HG02763 (cell line): ENCODE data around the gene MOCOS.

Experiments
- ATAC-seq: cut with Tn5 transposase; IDR thresholded peaks from one replicate; pipeline ENCODE4 v1.9.1; 2021; ENCODE audit warnings: mild to moderate bottlenecking, moderate library complexity; ENCODE audit not compliant: unreplicated experiment

The MOCOS gene

GRCh38 chr18:36269157-36269556 is 81.9 kb downstream of the MOCOS start:
- no peak for ATAC-seq

GRCh38 chr18:36271153-36271552 is 83.9 kb downstream of the MOCOS start:
- ATAC-seq, result no peak

DNA sequence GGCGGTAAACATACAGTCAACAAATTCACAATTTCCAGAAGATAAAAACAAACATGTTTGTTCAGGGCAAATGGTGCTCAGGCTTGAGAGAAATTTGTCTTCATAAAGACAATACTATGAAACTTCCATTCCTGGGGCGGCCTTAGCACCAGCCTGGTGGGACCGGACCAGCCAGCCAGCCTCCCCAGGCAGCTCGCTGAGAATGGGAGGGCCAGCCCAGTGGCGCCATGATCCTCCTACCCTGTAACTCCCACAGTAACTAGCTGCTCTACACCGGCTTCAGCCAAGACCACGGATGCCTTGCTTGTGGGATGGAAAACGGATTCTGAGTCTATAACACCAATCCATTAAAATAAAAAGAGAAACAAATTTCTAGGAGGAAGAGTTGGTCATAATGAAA is 86.0 kb downstream of the MOCOS start:
- ATAC-seq, result no peak

DNA sequence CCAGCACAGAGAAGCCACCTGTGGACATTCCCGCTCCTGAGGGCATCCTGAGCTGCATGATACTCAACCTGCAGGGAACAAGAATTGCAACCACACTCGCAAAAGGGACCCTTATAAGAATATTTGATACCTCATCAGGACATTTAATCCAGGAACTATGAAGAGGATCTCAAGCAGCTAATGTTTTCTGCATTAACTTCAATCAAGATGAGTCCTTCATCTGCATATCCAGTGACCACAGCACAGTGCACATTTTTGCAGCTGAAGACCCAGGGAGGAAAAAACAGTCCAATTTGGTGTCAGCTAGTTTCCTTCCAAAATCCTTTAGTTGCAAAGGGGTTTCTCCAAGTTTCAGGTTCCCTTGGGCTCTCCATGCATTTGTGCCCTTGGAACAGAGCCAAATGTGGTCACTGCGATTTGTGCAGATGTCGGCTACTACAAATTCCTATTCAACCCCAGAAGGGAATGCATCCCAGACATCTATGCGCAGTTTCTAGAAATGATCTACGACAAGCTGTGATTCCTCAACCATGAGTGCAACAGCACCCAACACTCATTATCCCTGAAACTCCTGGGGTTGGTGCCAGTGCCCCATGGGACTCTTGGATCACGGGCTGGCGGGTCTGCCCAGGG is 86.9 kb downstream of the MOCOS start:
- ATAC-seq, result no peak

DNA sequence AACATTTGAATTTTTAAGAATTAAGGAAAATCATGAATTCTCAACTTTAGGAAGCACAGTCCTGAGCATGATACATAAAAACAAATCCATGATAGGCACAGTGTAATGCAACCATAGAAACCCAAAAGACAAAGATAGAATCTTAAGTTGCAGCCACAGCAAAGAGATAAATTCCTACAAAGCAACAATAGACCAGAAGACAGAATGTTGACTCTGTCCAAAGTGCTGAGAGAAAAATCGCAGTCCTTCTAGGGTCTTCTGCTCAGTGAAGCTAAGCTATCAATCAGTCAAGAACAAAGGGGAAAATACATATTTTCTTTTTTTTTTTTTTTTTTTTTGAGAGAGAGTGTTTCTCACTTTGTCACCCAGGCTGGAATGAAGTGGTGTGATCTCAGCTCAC is 88.3 kb downstream of the MOCOS start:
- ATAC-seq, result no peak

- no peak for ATAC-seq
Observed at GRCh38 chr18:36279001-36279400, 91.7 kb downstream of the MOCOS start.

DNA sequence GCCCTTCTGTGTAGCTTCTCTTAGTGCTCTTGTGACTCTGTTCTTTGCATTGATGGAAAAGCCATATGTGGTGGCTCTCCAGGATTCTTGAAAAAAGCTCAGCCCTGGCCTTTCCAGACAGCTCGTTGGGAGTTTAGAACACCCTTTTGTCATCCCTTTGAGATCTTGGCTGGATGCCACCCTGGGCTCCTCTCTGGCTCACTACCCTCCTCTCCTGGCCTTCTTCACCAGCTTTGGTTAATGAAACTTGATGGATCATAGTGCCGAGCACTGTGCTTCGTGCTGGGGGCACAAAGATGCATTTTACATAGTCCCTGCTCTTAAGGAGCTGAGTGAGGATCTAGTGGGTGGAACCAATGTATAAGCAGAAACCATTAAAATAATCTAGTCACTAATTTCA is 94.6 kb downstream of the MOCOS start:
- no peak for ATAC-seq

DNA sequence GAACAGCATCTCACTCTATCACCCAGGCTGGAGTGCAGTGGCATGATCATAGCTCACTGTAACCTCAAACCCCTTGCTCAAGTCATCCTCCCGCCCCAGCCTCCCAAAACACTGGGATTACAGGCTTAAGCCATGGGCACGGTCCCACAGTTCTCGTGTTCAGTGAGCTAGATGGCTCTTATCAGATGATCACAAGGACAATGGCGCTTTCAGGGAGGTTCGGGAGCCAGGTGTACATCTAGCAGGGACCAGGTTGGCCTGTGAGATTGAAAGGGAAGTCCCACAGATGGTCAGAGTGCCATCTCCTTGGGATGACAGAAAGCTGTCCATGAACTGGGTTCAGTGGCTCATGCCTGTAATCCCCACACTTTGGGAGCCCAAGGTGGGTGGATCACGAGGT is 96.2 kb downstream of the MOCOS start:
- no peak for ATAC-seq

GRCh38 chr18:36284268-36284667 is 97.0 kb downstream of the MOCOS start:
- ATAC-seq, result no peak

DNA sequence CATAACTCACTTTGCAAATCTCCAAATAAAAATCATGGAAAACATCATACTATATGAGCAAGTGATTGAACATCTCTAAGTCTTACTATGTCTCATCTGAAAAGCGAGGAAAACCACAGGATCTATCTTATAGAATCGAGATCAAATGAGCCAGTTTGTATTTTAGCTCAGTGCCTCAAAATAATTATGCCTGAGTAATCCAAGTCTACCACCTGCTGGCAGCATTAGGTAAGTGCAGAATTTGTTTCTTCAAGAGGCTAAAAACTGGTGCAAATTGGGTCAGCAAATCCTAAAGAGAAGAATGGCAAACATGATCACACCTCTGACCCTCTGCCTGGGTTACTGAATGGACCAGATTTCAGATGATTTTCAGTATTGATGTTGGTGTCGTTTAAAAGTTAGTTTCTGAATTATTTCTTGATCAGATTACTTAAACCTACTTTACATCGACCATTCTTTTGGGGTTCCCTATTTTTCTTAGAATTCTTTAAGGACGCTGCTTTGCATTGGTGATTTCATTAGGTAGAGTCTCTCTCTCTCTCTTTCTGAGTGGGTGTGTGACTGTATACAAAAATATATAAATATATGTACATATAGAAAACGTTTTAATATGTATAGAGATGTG is 97.5 kb downstream of the MOCOS start:
- no peak for ATAC-seq

DNA sequence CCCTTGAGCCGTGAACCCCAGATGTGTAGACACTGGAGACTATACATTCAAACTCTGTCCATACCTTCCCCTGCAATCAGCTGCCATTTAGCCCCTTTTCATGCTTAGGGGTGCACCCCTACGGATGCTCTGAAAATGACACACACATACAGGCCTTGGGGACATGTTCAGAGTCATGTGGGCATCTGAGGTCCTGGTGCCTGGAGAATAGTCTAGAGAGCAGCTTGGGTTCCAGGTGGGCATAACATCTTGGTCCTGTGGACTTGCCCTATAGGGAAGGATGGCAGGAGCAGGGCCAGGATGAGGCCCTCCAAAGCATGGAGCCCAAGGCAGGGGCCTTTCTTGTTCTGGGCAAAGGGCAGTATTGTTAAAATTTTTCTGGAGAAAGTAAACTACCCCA is 100.4 kb downstream of the MOCOS start:
- no peak for ATAC-seq

DNA sequence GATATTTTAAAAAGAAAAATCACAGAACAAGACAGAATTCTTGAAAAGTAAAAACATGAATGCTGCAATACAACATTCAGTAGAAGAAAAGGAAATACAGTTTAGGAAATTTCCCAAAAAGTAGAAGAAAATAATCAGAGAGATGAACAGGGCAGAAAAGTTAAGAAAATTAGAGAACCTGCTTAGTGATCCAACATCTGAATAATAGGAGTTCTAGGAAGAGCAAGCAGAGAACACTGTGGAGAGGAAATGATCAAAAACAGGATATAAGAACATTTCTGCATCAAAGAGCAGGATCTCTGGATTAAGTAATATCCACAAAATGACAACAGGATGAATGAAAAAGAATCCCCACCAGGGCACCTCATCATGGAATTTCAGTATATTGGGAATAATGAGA is 101.4 kb downstream of the MOCOS start:
- ATAC-seq, result no peak

DNA sequence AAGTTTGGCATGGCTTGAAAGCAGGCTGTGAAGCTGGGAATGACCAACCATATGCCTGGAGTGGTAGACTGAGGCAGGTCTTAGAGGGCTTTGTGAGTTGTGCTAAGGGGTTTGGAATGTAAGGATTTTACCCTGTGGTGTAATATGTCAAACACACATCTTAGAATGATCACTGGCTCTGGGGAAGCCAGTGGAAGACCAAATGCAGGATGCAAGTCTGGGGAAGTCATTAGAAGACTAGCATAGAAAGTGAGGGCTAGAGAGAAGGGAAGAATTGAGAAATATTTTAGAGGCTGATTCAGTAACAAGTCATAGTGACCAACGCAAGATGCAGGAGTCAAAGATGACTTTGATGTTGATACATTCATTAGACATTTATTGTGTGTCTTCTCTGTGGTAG is 106.7 kb downstream of the MOCOS start:
- no peak for ATAC-seq

- ATAC-seq, result no peak
Observed at GRCh38 chr18:36295214-36295613, 107.9 kb downstream of the MOCOS start.

GRCh38 chr18:36295880-36296301 is 108.6 kb downstream of the MOCOS start:
- ATAC-seq, result no peak

- peak; percentile 11 for ATAC-seq
Observed at GRCh38 chr18:36296650-36297416, 109.5 kb downstream of the MOCOS start.

GRCh38 chr18:36297417-36298125 is 110.3 kb downstream of the MOCOS start, which contains the start of gene FHOD3:
Gene FHOD3 (plus strand): TSS chr18:36297713. CDS start chr18:36297836, 123 bp downstream.
- peak; percentile 56 for ATAC-seq

DNA sequence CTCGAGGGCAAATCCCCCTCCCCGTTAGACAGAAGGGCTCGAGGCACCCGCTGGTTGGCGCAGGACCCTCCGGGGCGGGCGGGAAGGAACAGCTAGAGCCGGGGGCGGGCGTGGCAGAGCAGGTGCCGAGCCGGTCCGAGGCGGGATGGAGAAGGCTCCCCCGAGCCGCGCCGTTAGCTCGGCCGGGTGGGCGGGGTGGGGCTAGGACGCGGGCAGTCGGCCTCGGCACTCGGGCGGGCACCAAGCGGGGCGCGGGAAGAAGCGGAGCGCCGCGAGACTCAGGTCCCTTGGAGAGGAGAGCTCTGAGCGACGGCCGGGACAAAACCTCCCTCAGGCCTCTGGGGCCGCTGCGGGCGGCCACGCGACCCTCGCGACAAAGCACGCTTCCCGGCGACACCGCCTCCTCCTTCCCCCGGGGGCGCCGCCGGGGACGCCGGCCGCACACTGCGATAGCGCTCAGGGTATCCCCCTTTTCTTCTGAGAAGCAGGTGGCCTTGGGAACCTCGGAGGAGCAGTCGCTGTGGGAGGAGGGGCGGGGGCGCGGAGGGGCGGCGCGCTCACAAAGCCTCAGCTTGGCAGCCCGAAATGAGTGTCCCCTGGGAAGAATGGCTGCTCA is 110.9 kb downstream of the MOCOS start:
- no peak for ATAC-seq

DNA sequence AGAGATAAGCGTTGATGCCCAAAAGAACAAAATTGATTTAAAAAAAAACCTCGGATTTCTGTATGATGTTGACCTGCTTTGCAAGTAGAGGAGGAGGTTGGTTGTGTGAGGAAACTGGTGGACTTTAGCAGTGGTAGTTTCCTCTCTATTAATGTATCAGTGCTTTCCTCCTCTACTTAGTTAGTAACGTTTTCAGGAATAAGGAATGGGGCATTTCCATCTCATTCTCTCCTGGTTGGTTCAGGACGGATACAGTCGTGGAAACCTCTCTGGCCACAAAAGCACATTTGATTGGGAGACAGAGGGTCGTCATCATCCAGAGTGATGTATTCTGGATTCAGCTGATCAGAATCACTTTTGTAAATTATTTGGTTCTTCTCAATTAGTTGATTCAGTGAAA is 111.7 kb downstream of the MOCOS start:
- no peak for ATAC-seq

- ATAC-seq, result no peak
Observed at GRCh38 chr18:36300211-36300610, 112.9 kb downstream of the MOCOS start.

DNA sequence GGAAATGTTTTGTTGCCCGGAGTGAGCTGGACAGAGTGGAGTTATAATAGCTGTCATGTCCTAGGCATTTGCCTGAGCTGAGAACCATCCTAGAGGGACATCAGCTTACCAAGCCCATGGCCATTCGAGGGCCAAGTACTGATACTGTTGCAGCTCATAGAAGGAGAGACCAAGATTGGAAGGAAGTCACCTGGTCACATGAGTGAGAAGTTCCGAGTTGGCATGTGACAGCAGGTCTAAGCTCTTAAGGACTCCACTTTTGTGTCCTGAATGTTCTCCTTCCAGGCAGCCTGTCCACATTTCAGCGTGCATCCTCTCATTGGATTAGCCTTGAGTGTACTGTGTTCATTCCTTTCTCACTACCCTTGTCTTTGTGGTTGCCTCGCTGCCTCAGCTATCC is 114.6 kb downstream of the MOCOS start:
- no peak for ATAC-seq
